ENCODE data around the gene SUGP1. TPM values are rescaled to one million over a fixed set of nuclear protein-coding genes. Genes with fewer than 3 reads are reported as not detected.
"Not testable (repeated sequence)": the region's sequence is repeated elsewhere in the genome, so short reads cannot be mapped to it uniquely, and the experiment has no call there.

The SUGP1 gene
- total and polyA plus RNA-seq, 7 donors: 20.6 to 35.8 (median 26.3) TPM

DNA sequence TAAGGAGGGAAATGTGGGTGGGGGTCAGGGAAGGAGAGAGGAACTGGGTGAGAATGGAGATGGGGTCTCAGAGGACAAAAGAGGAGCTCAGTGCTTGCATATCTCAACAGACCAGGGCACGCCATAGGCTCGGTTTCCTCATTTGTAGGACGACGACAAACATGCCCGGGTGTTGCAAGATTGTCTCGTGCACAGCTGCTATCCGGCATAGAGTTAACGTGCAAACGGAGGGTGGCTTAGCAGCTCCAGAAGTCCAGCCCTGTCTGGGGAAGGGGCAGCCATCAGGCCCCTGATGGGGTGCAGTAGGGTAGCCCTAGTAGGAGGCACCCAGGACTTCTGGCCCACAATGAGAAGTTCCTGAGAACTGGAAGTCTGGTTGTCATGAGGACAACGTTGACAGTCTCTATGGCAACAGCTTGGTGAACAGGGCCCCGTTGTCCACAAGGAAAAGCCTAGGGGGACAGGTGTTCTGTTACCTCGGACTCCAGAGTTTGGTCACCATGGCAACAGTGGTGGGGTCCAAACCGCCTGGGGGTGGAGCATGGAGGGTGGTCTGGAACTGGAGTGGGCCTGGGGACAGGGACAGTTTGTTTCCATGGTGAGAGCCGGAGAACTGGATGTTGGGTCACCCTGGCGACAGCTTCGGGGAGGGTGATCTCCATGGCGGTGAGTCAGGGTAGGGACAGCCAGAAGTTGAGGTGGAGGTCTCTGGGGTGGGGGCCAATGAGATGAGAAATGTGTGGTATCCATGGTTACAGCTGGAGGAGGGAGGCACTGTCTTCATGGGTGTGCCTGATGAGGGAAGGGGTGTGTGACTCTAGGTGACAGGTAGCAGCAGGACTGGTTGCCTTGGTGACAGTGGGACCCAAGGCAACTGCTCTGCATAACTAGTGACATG, 64.0 kb downstream of the SUGP1 start:
- TF ChIP-seq, protein P1, sequence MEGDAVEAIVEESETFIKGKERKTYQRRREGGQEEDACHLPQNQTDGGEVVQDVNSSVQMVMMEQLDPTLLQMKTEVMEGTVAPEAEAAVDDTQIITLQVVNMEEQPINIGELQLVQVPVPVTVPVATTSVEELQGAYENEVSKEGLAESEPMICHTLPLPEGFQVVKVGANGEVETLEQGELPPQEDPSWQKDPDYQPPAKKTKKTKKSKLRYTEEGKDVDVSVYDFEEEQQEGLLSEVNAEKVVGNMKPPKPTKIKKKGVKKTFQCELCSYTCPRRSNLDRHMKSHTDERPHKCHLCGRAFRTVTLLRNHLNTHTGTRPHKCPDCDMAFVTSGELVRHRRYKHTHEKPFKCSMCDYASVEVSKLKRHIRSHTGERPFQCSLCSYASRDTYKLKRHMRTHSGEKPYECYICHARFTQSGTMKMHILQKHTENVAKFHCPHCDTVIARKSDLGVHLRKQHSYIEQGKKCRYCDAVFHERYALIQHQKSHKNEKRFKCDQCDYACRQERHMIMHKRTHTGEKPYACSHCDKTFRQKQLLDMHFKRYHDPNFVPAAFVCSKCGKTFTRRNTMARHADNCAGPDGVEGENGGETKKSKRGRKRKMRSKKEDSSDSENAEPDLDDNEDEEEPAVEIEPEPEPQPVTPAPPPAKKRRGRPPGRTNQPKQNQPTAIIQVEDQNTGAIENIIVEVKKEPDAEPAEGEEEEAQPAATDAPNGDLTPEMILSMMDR (IDR thresholded peaks at IDR 0.05): no peak
- peaks cover 5% of the 10 kb centered on the region for H3K9me3 ChIP-seq
- H3K36me3 ChIP-seq (ENCODE audit: insufficient read depth in 1 of 2, low read depth in 1 of 2): no peaks in the 10 kb centered on the region
- H3K4me3 ChIP-seq: no peak overlapping the region
- intact Hi-C loops (cut with DNase I): no loop called here
- H3K27me3 ChIP-seq (ENCODE audit: insufficient read depth in 3 of 3, low read length in 2 of 3): peaks cover 0 to 79% (median 21%) of the 10 kb centered on the region in 3 donors
- H3K4me1 ChIP-seq: no peaks in the 10 kb centered on the region
- no peak for ATAC-seq
- no peak for DNase-seq
- 32 to 44% (median 35%) methylated on average over 17 of the region's 17 CpGs for WGBS, 3 donors
- H3K27ac ChIP-seq: no peak overlapping the region

GRCh38 chr19:19253409-19253808, 66.9 kb downstream of the SUGP1 start:
- intact Hi-C loops (cut with DNase I); H3K36me3 ChIP-seq (ENCODE audit: insufficient read depth in 1 of 2, low read depth in 1 of 2); H3K4me3 ChIP-seq; ATAC-seq; DNase-seq; H3K27ac ChIP-seq; H3K4me1 ChIP-seq; H3K9me3 ChIP-seq: not testable (repeated sequence)
- H3K27me3 ChIP-seq (ENCODE audit: insufficient read depth in 3 of 3, low read length in 2 of 3): peaks cover 0 to 62% (median 9%) of the 10 kb centered on the region in 3 donors
- WGBS, 3 donors: 84 to 92% (median 89%) methylated on average over 6 of the region's 6 CpGs

DNA sequence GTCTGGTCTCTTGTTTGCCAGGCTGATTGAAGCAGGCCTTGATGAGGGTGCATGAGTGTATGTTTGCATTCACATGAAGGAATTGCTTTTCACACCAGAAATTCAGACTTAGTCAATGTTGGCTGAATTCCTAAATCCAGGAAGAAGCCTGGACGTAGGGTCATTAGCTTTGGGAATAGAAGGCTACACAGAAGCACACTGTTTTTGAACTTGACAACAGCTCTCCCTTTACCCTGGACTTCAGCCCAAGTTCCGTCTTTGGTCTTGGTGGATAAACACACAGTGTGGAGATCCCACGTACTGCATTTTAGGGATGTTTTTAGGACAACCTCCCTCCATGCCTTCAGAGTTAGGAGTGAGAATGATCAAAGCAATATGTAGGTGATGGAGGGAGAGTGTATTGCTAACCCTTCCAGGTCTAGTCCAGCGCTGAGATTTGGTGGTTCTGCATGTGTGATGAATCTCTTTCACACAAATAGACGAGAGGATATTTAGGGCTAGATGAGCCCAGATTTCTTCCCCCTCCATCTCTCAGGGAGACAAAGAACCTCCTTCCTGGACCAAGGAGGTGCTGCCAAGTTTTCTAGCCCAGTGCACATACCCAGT, 70.0 kb downstream of the SUGP1 start:
- peaks cover 0 to 37% (median 4%) of the 10 kb centered on the region in 3 donors for H3K27me3 ChIP-seq (ENCODE audit: insufficient read depth in 3 of 3, low read length in 2 of 3)
- H3K4me3 ChIP-seq: no peak overlapping the region
- WGBS, 3 donors: 39 to 42% (median 39%) methylated on average over 5 of the region's 5 CpGs
- H3K36me3 ChIP-seq (ENCODE audit: insufficient read depth in 1 of 2, low read depth in 1 of 2): no peaks in the 10 kb centered on the region
- no peaks in the 10 kb centered on the region for H3K9me3 ChIP-seq
- TF ChIP-seq, protein P1 (IDR thresholded peaks at IDR 0.05): no peak
- H3K4me1 ChIP-seq: no peaks in the 10 kb centered on the region
- intact Hi-C loops (cut with DNase I): no loop called here
- ATAC-seq (no peak), DNase-seq (no peak)
- H3K27ac ChIP-seq: no peak overlapping the region

GRCh38 chr19:19240476-19240875, 79.8 kb downstream of the SUGP1 start:
- Histone ChIP-seq H3K4me3 (no peak overlapping the region), H3K36me3 (ENCODE audit: insufficient read depth in 1 of 2, low read depth in 1 of 2) (no peaks in the 10 kb centered on the region), H3K27me3 (ENCODE audit: insufficient read depth in 3 of 3, low read length in 2 of 3) (peaks cover 0 to 14% (median 3%) of the 10 kb centered on the region in 3 donors), H3K27ac (no peak overlapping the region), H3K4me1 (no peaks in the 10 kb centered on the region), H3K9me3 (no peaks in the 10 kb centered on the region)
- 77 to 82% (median 79%) methylated on average over 9 of the region's 9 CpGs for WGBS, 3 donors
- DNase-seq (no peak), ATAC-seq (no peak)
- intact Hi-C loops (cut with DNase I): no loop called here
- TF ChIP-seq, protein P1 (IDR thresholded peaks at IDR 0.05): no peak

DNA sequence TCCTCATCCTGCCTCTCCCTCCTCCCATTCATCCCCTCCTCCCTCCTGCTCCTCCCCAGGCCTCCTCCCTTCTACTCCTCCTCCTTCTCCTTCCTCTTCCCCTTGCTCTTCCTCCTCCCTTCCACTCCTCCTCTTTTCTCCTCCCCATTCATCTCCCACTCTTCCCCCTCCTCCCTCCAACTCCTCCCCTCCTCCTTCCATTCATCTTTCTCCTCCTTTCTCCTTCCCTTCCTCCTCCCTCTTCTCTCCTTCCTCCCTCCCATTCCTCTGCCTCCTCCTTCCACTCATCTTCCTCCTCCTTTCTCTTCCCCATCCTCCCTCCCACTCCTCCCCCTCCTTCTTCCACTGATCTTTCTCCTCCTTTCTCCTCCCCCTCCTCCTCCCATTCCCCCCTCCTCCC, 80.6 kb downstream of the SUGP1 start:
- H3K9me3 ChIP-seq: peaks cover 6% of the 10 kb centered on the region
- TF ChIP-seq, protein P1 (IDR thresholded peaks at IDR 0.05): no peak
- H3K4me3 ChIP-seq: no peak overlapping the region
- ATAC-seq (no peak), DNase-seq (no peak)
- no peaks in the 10 kb centered on the region for H3K36me3 ChIP-seq (ENCODE audit: insufficient read depth in 1 of 2, low read depth in 1 of 2)
- H3K27ac ChIP-seq: no peak overlapping the region
- H3K4me1 ChIP-seq: no peaks in the 10 kb centered on the region
- intact Hi-C loops (cut with DNase I): no loop called here
- H3K27me3 ChIP-seq (ENCODE audit: insufficient read depth in 3 of 3, low read length in 2 of 3): peaks cover 0 to 14% (median 3%) of the 10 kb centered on the region in 3 donors
